HG03558 (cell line): ENCODE data around the gene RSPH3.
"Not testable (repeated sequence)": the region's sequence is repeated elsewhere in the genome, so short reads cannot be mapped to it uniquely, and the experiment has no call there.

Source experiments
- ATAC-seq: cut with Tn5 transposase; IDR thresholded peaks from one replicate; pipeline ENCODE4 v1.9.1; 2021; ENCODE audit warnings: moderate number of reproducible peaks; ENCODE audit not compliant: unreplicated experiment; ENCODE audit errors: extremely low read depth

The RSPH3 gene

GRCh38 chr6:158999666-159000403 is at the start of gene RSPH3:
Gene RSPH3, minus strand, starts transcription at chr6:159000202. Its CDS starts 652 bp downstream, at chr6:158999550.
- ATAC-seq: peak; percentile 83

DNA sequence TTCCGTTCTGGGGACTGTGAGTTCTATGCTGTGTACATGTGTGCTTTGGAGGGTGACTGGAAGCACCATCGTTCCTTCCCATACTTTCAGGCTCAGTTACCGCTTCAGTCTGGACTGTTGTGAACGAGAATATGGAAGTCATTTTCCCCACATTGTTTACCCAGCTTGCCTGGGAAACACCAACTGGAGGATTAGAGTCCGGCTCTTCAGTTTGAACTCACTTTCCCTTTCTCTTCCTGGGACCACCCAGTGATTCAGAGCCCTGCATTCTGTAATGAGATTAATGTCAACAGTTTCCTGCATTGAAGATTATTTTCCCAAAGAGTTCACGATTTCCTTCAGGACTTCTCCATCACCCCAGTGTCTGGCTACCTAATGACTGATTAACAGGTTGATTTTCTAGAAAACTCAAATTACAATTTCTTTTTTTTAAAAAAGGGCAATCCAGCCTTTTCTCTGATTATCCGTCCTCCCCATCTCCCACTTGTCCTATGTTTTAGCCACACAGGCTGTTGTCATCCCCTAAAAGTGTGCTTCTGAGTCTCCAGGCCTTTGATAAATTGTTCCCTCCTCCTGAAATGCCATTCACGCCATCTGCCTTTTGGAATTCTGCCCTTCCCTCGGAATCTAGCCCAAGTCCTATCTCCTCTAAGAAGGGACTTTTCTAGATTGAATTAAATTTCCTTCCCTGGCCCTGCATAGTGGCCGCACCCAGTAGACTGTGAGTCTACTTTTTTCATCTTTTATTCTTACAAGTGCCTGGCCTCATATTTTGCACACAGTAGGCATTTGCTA is 48.1 kb upstream of the RSPH3 start:
- no peak for ATAC-seq

DNA sequence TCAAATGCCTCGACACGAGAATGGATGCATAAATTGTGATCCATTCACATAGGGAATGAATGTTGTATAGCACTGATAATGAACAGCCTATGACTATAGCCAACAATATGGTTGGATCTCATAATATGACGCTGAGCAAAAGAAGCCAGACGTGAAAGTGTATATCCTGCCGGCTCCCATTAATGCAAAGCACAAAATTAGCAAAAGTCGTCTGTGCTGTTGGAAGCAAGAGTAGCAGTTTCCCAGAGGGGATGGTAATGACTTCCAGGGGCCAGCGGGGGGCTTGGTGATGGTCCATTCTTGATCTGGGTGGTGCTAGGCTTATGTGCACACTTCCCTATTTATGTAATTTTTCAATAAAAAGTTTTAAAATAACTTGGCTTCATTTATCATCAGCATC is 45.8 kb upstream of the RSPH3 start:
- no peak for ATAC-seq

DNA sequence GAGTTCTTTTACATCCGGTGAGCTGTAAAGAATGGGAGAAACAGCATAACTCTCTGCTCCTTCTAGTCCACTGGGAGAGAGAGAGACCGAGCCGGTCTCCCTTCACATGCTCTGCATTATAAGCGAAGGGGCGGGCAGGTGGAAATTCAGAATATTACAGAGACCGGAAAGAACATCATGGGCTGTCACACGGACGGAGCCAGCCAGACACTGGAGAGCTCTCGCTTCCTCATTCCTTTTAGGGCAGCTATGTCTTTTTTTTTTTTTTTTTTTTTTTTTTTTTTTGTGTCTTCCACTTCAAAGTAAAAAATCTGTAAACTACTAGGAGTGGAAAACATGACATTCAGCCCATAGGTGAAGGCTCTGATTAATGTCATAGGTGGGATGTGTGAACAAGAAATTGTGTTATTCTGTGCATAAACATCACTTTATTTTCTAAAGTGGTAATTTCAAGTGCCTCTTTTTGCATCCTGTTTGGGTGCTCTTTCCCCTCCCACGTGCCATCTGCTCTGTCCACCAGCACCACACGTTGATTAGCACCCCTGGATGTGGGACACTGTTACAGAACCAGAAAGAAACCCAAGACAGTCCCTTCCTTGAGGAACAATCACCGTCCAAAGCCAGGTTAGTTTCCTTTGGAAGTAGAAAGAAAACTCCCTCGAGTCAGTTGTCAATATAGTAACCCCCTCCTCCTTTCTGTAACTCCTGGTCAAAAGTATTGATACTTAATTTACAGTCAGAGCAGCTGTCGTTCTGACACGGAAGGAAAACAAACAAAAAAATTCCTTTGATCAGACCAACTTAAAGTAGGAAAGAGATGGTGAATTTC is 45.1 kb upstream of the RSPH3 start, which contains the start of gene TAGAP:
TAGAP (minus strand) TSS at position 93 of the 829 bp plus-strand sequence. CDS start 845 bp downstream, outside the sequence.
- ATAC-seq: peak; percentile 66

DNA sequence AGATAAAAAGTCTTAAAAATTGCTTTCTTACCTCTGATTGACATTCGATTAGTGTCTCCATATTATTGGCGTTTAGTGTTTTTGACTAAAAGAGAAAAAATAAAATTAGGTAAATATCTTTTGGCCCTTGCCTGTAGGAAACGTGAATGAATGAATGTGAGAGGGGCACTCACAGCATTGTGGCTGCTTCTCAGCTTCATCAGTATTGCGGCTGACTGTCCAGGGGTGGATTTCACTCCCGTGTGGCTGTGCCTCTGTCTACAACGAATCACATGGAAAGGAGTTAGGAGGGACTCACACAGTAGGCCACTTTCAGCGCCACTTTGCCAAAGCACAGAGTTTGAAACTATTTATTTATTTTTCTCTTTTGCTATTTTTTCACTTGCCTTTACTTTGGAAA is 43.9 kb upstream of the RSPH3 start:
- no peak for ATAC-seq

GRCh38 chr6:159043251-159043650 is 43.2 kb upstream of the RSPH3 start:
- no peak for ATAC-seq

- no peak for ATAC-seq
Measured at GRCh38 chr6:159042826-159043181, 42.8 kb upstream of the RSPH3 start.

DNA sequence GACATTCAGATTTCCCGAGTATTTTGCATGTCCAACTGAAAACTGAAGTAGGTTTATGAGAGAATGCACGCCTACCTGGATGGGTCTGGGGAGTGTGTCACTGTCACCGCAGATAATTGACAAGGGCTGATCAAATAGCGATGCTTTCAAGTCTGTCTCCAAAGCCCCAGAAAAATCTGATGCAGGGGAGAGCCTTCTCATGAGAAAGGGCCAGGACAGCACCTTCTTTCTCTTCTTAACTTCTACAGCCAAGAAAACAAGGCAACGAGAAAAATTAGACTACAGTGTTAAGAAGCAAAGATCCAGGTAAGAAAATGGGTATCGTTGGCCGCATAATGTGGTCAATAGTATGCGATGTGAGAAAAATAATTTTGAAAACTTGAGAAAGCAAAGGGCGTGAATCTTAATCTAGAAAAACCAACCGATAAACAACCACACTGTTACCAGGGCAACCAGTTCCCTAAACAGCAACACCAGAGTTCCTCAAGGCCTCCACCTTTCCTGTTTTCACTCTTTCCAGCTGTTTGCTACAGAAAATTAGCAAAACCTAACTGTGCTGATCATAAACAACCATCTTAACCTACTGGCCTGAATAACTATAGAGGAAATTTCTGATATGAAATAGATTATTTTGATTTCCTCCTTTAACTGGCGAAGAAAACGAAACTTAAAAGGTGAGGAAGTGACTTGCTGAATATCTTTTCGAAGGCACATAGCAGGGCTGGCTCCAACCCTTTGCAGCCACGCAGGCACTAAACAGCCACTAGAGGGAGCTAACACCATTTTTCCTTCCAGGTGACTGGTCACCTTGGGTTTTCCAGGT is 42.2 kb upstream of the RSPH3 start:
- ATAC-seq: no peak

GRCh38 chr6:159041181-159041580 is 41.2 kb upstream of the RSPH3 start:
- ATAC-seq: no peak

- ATAC-seq: no peak
Measured at GRCh38 chr6:159039885-159040258, 39.9 kb upstream of the RSPH3 start.

- peak; percentile 70 for ATAC-seq
Measured at GRCh38 chr6:159038914-159039884, 39.2 kb upstream of the RSPH3 start.

DNA sequence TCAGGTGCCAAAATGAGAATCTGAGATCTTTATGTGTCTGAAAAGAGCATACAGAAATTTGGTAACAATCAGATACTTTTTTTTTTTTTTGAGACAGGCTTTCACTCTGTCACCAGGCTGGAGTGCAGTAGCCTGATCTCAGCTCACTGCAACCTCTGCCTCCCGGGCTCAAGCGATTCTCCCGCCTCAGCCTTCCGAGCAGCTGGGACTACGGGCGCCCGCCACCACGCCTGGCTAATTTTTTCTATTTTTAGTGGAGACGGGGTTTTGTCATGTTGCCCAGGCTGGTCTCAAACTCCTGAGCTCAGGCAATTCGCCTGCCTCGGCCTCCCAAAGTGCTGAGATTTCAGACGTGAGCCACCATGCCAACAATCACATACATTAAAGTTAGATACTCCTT is 38.3 kb upstream of the RSPH3 start:
- ATAC-seq: not testable (repeated sequence)

- ATAC-seq: no peak
Measured at GRCh38 chr6:159037756-159038290, 37.8 kb upstream of the RSPH3 start.

GRCh38 chr6:159036673-159037072 is 36.7 kb upstream of the RSPH3 start:
- no peak for ATAC-seq

- ATAC-seq: no peak
Measured at GRCh38 chr6:159035891-159036290, 35.9 kb upstream of the RSPH3 start.

GRCh38 chr6:159033160-159034049 is 33.4 kb upstream of the RSPH3 start:
- ATAC-seq: no peak

DNA sequence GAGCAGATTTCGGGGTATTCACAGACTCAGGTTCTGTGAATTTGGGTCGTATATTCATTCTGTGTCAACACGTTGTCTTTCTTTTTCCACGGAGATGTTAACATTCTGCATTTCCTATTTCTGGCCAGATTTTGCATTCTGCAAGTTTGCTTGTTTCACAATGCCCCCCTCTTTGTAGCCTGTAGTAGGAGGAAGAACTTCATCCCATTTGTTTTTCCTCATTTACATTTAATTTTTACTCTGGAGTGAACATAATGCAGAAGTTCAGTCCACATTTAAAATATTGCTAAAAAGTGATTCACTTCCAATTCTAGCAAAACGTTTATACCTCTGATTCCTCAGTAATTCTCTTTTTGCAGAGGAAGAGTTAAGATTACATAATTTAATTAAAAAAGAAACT is 31.8 kb upstream of the RSPH3 start:
- ATAC-seq: no peak

DNA sequence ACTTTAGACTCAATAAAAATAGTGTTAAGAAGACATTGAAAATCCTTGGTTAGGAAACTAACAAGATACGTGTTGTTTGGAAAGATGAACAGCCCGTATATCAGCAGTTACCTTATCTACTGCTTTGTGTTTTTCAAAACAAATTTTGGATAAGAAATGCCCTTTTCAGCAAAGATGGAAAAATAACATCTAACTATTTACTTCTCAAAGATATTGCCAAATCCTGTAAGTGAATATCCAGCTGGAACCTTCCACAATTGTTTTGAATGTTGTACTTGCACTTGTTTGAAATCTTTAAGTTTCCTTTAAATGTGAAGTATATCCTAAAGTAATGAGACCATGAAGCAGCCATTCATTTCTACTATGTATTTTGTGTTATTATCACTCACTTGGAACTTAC is 30.2 kb upstream of the RSPH3 start:
- no peak for ATAC-seq
